HL-60/S4 treated with retinoic acid at 250 ng/mL for 4 days and 3 days (cell line): ENCODE data around the gene TIAM2.

ENCODE experiments used
- in situ Hi-C: fragments of 300-500 bp; cut with MboI; formaldehyde crosslinking; loops from 2 replicates; pipeline ENCODE4 v1.7.0; 2022; ENCODE audit warnings: low sequenced_read_pairs

The TIAM2 gene

DNA sequence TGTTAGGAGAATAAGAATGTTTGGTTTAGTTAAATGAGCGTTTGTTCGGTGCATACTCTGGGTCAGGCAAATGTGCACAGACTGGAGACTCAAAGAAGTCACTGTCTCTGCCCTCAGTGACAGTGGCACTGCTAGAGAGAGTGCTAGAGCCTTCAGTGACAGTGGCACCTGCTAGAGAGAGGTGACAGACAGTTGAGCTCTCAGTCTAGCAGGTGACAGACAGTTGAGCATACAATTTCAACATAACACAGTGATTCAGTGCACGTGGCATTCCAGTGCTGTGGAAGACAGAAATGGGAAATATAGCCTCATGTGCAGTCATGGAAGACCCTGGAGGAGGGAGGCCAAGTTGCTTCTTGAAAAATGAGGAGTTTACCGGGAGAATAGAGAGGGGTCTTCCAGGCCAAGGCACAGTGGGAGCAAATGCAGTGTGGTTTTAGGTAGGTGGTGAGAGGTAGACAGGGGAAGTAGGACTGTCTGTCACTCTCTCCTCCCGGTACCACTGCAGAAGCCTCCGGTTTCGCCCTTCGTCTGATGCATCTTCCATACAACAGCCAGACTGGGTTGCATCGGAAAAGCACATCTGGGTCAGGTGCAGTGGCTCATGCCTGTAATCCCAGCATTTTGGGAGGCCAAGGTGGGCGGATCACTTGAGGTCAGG is 160.8 kb downstream of the TIAM2 start:
- in situ Hi-C loops: no loop called here

DNA sequence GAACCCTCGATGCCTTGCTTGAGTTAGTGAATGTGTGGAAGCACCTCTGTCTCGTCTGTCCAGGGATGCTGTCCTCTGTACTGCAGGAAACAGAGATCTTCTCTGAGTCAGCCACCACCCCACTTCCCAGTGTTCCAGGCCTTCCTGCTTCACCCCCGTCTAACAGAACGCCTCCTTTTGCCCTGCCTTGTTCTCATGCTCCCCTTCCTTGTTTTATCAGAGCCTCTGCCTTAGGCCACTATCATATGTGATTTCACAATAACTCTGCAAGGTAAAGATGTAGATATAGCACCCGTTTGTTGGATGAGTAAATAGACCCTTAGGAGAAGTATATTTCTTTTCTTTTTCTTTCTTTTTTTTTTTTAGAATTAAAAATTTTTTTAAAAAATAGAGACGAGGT is 162.0 kb downstream of the TIAM2 start:
- in situ Hi-C loops: no loop called here

DNA sequence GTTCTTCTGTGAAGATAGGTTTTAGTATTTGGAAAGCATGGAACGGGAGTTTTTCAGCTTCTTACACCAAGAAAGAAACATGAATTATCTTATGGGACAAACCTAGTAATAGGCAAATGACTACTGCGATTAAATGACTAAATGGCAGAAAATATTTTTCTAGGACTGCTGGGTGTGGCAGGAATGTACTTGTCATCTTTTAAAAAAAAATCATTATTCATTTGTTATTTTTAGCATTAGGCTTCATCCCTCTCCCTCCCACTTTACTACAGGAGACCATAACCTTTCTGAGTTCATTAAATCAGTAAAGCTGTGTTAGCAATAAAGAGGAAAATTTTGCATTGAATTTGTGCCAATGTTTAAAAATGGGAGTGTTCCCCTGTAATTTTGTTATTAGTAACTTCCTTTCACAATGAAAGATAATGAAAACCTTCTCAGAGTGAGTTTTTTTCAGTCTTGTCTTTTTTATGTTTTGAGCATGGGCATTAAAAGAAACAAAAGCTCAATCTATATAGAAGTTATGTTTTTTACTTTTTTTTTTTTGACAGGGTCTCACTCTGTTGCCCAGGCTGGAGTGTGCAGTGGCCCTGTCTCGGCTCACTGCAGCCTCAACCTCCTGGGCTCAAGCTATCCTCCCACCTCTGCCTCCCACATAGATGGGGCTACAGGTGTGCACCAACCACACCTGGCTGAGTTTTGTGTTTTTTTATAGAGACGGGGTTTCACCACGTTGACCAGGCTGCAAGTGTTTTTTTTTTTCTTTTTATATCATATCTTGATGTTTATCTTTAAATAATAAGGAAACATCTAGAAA is 163.1 kb downstream of the TIAM2 start:
- in situ Hi-C loops: no loop called here

DNA sequence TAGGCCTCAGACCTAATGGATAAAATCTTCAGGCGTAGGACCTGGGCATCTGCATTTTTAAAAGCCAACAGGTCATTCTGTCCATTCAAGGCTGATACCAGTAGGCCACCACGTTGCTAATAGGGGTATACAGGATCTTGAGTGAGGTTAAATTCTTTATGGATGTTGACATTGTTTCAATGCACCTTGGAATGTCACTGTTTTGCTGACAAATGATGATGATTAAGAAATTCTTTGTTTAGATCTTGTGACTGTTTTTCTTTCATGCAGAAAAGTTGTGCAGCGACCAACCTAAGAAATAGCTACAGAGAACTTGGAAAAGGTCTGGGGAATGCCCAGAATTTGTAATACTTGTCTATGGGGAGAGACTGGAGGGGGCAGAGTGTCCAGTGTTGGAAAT is 167.6 kb downstream of the TIAM2 start:
- in situ Hi-C loops: no loop called here

DNA sequence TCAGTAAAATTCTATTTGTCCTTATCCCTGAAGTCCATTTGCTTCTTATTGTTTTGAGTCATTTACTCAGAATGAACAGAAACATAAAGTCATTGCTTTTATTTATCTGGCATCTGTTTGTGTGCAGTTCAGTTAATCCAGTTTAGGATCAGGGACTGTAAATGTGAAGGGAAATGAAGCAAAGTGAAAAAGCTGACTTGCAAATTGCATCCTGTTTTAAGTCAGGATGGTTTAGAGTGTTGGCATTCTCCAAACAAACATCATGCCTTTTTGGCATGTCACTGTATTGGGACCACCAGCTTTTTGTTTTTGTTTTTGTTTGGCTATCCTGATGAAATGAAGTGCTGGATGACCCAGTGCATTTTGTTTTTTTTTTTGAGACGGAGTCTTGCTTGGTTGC is 168.5 kb downstream of the TIAM2 start:
- in situ Hi-C loops: no loop called here

DNA sequence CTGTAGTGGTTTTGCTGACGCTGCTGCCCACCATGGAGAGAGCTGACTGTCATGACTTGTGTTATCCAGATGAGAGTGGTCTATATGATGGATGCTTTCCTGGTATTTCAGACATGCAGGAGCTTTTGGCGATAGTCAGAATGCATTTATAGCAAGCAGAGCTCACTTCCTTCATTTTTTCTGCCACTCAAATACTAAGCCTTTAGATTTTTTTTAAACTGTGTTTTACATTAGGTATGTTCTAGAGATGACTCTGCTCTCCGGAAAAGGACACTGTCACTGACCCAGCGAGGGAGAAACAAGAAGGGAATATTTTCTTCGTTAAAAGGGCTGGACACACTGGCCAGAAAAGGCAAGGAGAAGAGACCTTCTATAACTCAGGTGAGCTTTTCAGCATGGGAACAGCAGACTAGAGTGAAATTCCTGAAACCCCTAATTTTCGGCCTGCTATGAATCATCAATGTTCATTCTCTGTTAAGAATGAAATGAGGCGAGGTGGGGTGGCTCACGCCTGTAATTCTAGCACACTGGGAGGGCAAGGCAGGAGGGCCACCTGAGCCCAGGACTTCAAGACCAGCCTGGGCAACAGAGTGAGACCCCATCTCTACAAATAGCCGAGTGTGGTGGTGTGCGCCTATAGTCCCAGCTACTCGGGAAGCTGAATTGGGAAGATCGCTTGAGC is 170.1 kb downstream of the TIAM2 start:
- in situ Hi-C loops: no loop called here

DNA sequence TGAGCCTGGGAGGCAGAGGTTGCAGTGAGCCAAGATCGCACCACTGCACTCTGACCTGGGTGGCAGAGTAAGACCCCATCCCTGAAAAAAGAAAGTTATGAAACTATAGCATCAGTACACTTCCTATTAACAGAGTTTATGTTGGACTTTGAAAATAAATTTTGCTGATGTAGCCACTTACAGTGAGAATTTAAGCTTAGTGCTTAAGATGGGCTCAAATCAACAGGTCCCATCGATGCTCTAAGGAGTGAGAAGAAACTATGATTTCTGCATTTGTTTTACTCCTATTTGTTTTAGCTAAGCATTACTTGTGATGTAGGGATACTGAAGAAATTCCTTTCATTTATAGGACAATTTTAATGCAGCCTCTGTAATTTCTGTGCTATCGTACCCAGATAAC is 175.4 kb downstream of the TIAM2 start:
- in situ Hi-C loops: loop anchor here (10.0 kb wide), 1 partner anchor 246 kb away; no protein-coding TSS in a partner anchor

DNA sequence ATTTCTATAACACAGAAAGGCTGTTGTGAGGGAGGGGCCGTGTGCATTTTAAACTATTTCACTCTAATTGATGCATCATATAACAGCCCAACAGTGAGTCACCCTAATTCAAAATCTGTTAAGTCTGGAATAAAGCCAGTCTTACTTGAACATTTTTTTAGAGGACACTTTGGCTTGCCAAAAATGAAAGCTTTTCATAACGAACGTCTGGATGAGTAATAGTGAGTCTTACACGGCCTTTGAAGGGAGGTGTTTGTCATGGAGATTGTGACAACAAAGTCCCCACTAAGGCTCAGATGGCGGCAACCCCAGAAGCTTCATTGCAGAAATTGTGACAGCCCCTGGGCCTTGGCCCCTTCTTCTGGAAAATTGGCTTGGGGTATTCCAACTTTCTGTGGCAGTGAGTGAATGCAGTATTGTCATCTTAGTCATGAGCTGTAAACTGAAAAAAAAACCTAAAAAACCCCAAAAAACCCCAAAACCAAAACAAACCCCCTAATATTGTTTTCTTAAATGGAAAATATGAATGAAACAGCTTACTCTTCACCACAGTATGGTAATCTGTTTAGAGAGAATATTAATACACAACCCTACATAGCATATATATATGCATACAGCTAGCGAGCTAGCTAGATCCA is 176.1 kb downstream of the TIAM2 start:
- in situ Hi-C loops: loop anchor here (10.0 kb wide), 1 partner anchor 246 kb away; no protein-coding TSS in a partner anchor

DNA sequence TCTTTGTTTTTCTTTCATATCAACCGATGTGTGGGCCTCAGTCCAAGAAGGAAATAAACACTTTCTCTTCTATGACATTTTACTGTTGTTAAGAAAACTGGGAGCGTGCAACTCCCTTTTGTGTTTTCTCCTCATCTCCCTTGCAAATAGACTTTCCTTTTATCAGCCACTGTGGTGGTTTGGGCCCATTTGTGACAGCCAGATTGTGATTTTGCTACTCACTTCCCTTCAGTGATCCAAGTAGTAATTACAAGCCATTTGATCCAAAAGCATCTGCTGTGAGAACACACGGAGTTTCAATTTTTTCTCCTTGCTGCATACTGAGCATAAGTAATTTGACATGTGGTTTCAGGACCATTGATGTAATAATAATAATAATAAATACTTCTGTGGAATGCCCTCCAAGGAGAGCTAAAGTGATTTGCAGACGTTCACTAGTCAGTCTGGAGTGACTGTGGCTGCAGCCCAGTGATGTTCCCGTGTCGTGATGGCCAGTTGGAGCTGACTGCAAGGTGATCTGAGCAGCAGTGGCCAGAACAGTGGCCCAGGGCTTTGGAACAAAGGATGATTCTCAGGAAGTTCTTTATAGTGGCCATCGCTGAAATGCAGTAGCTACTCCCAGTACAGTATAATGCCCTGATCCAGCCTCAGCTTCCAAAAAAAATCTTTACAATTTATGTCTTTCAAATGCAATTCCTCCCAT is 176.8 kb downstream of the TIAM2 start:
- in situ Hi-C loops: loop anchor here (10.0 kb wide), 1 partner anchor 247 kb away; no protein-coding TSS in a partner anchor

DNA sequence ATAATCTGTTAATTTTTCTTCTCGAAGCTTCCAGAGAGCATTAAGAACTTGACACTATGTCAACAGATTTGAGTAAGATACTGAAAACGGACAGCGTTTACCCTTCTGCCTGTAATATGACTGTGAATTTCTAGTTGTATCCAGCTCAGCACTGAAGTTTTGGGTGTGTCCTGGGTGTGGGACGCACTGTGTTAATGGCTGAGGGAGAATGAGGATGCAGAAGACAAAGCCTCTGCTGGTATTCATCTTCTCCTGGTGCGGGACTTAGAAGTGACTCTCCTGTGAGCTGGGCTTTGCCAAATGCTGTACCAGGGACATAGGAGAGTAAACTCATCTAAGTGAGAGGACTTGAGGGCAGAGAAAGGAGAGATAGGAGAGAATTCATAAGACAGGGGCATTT is 178.4 kb downstream of the TIAM2 start:
- in situ Hi-C loops: loop anchor here (10.0 kb wide), 1 partner anchor 249 kb away; no protein-coding TSS in a partner anchor

DNA sequence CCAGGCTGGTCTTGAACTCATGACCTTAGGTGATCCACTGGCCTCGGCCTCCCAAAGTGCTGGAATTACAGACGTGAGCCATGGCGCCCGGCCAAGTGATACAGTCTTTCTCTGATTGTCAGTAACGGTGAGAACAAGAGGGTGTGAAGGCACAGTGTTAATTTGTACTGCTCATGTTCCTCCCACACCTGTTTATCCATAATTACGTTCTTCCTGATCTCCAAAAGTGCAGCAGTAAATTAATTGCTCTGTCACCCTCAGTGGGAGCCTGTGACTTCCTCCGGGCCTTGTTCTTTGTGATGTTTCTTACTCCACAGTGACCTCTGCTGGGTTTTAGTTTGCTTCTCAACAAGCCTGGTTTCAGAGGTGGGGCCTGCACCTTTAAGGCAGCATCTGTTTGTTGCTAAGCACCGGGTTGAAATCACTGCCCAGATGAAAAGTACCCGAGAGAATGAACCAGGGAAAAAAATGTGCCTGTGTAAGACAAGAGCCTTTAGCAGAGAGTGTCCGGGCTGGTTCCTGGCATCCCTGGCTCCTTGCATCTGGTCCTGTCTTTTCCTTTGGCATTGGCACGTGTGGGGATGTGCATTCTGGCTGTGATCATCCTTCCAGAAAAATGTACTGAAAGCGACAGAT is 179.6 kb downstream of the TIAM2 start:
- in situ Hi-C loops: loop anchor here (10.0 to 25.0 kb wide), 2 partner anchors 250 to 363 kb away; no protein-coding TSS in a partner anchor

DNA sequence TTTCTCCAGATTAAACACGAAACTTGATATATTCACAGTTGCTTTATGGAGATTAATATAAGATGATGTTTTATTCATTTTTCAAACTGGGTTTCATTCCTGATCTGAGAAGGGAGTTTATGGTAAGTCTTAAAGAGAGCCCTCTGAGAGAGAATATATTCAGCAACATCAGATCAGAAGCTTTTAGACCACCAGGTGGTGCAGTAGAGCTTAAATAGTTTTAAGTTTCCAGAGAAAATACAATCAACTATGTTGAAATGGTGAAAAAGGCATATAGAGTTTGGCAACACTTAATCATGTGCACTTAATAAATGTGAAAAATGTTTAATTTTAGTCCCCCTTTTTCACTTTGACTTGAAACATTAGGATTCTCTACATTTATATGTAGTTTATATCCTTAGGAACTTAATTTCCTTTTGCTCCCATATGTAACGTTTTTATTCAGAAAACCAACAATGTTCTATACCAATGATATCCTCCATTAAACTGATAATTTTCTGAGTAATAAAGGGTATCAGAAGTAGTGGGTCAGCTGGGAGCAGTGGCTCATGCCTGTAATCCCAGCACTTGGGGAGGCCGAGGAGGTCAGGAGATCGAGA is 182.3 kb downstream of the TIAM2 start:
- in situ Hi-C loops: loop anchor here (10.0 to 25.0 kb wide), 2 partner anchors 253 to 360 kb away; no protein-coding TSS in a partner anchor

DNA sequence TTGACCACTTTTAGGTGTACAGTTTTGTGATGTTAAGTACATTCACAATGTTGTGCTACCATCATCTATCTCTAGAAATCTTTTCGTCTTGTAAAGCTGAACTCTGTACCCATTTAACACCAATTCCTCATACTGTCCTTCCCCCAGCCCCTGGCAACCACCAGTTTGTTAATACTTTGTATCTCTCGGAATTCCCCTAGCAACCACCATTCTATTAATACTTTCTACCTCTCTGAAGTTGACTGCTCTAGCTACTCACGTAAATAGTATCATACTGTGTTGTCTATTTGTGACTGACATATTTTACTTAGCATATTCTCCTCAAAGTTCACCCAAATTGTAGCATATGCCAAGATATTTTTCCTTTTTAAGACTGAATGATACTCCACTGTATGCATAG is 186.4 kb downstream of the TIAM2 start:
- in situ Hi-C loops: loop anchor here (25.0 kb wide), 1 partner anchor 356 kb away; no protein-coding TSS in a partner anchor

DNA sequence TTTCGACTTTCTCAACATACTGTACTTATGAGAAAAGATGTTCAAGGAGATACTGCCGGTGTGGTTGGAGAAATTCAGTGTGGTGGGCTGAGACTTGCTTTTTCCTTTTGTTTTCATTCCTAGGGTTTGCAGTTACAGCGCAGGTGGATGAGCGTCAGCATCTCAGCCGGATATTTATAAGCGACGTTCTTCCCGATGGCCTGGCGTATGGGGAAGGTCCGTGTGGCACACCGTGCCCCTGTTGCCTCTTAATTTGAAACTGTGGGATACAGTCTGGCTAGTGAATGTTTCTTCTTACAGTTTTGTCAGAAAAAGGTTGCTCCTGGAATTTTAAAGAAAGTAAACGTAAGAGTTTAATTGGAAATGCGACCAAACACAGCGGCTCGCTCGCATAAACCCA is 187.0 kb downstream of the TIAM2 start:
- in situ Hi-C loops: loop anchor here (25.0 kb wide), 1 partner anchor 355 kb away; no protein-coding TSS in a partner anchor

DNA sequence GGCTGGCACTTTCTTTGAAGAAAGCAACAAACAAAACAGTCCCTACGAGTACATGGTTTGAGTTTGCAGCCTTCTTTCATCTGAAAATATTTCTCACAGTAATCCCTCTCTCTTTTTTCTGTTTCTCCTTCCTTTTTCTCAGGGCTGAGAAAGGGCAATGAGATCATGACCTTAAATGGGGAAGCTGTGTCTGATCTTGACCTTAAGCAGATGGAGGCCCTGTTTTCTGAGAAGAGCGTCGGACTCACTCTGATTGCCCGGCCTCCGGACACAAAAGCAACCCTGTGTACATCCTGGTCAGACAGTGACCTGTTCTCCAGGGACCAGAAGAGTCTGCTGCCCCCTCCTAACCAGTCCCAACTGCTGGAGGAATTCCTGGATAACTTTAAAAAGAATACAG is 188.0 kb downstream of the TIAM2 start:
- in situ Hi-C loops: loop anchor here (25.0 kb wide), 1 partner anchor 354 kb away; no protein-coding TSS in a partner anchor

DNA sequence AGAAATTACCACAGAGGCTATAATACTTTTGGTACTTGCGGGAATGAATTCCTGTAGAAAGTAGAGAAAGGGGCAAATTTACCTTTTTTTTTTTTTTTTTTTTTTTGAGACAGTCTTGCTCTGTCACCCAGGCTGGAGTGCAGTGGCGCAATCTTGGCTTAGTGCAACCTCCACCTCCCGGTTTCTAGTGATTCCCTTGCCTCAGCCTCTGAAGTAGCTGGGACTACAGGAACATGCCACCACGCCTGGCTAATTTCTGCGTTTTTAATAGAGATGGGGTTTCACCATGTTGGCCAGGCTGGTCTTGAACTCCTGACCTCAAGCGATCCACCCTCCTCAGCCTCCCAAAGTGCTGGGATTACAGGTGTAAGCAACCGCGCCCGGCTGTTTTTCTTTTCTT is 189.9 kb downstream of the TIAM2 start:
- in situ Hi-C loops: loop anchor here (25.0 kb wide), 1 partner anchor 352 kb away; no protein-coding TSS in a partner anchor

DNA sequence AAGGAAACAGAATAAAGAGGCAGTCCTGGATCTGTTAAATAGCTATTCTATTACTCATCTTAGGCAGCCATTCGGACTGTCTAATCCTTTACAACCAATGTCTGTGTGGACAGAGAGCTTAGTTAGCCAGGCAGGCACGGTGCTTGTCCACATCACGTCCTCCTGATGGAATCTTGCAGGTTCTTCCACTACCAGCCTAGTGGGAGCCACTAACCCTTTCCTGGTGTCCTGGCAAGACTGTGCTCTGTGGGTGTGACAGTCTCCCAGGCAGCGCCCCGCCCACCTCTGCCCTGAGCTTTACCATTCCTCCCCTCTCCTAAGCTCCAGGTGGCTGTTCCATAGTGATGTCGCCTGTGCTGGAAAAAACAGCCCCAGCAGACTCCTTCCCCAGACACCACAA is 190.4 kb downstream of the TIAM2 start:
- in situ Hi-C loops: loop anchor here (25.0 kb wide), 1 partner anchor 352 kb away; no protein-coding TSS in a partner anchor

DNA sequence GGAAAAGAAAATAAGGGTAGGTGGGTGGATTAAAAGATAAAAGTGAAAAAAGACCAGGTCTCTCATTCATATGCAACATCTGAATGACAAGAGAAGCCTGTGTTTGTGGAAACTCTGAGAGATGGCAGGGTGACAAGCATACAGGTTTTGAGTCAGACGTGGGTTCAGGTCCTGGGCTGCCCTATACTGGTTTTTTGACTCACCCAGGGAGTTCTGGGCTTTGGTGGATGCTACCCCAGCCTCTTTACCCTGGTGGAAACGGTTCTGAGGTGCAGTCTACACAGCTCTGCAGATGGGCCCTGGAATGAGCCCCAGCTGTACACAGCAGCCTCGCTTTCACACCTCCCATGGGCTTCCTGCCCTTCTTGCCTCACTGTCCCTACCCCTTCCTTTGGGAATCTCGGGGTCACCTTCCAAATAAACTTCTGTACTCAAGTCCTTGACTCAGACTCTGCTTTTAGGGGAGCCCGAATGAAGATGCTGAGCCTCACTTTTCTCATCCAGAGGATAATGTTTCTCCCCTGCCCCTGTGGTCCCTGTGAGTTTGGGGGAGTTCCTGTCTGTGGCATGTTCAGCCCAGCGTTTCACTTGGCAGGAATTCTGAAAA is 191.0 kb downstream of the TIAM2 start:
- in situ Hi-C loops: loop anchor here (25.0 kb wide), 1 partner anchor 351 kb away; no protein-coding TSS in a partner anchor

DNA sequence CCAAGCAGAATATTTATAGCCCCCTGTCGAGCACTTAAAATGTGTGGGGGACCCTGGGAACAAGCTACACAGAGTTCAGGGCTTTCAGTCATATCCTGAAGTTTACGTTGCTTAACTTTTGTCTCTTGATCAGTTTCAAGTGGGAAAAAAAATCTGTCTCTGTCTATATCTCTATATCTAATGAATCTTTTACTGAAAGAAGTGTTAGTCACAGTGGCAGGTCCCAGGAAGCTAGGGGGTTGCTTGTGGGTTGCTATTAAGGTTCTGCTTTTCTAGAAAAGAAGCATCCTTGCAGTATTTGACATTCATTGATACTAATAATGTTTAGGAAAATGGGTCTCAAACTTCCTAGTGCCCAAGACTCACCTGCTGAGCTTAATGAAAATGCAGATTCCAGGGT is 192.0 kb downstream of the TIAM2 start:
- in situ Hi-C loops: loop anchor here (25.0 kb wide), 1 partner anchor 350 kb away; no protein-coding TSS in a partner anchor
